Measurements from ENCODE around the gene KMT2A.
"Not testable (repeated sequence)": the region's sequence is repeated elsewhere in the genome, so short reads cannot be mapped to it uniquely, and the experiment has no call there.

GRCh38 chr11:118468968-118469367, 32.7 kb downstream of the KMT2A start:
- TF ChIP-seq CTCF, EZH2, EZH2phosphoT487 (IDR thresholded peaks at IDR 0.05): not testable (repeated sequence)
